Pancreas (tissue), 10 donors: ENCODE results near the gene ECE1. TPM values are rescaled to one million over a fixed set of nuclear protein-coding genes. Genes with fewer than 3 reads are reported as not detected.

ENCODE experiments used
- ATAC-seq, 4 donors: fragments of 200-7000 bp; cut with Tn5 transposase; one replicate each; pipeline versions ENCODE4 v1.8.0 to v1.9.1; 2020; ENCODE audit warnings: mild to moderate bottlenecking in 4 of 4, moderate library complexity in 4 of 4
- DNase-seq, 6 donors: peaks; one replicate each; pipeline ENCODE4 v3.0.0-alpha.2; 2020
- FAIRE-seq: peaks from 2 replicates; lab custom pipeline; 2012; peaks lifted over from hg19 to GRCh38; lab: Jason Lieb, UNC
- H3K27ac ChIP-seq, 4 donors: fragments of 200-600 bp; sonication (generic); 1 replicate in 3 of 4; 2 replicates in 1 of 4; pipeline versions ENCODE4 v1.5.0 to v1.8.0; 2020
- H3K27me3 ChIP-seq, 4 donors: fragments of 200-600 bp; one replicate each; pipeline ENCODE4 v1.8.0; 2021
- H3K36me3 ChIP-seq, 3 donors: fragments of 200-600 bp; sonication (generic) in 1 of 3; one replicate each; pipeline versions ENCODE4 v1.5.0 to v1.8.0; 2020 to 2021
- H3K4me1 ChIP-seq, 3 donors: fragments of 200-600 bp; one replicate each; pipeline ENCODE4 v1.8.0; 2021
- H3K4me3 ChIP-seq, 4 donors: fragments of 200-600 bp; sonication (generic) in 2 of 4; one replicate each; pipeline versions ENCODE4 v1.5.0 to v1.8.0; 2020 to 2021
- H3K9me3 ChIP-seq, 4 donors: fragments of 200-600 bp; one replicate each; pipeline ENCODE4 v1.8.0; 2021
- WGBS, 2 donors: extraction: QIAGEN DNeasy Blood & Tissue Kit; methylation state at CpG; one replicate each; pipeline ENCODE4 v1.1.7; 2013; 5-methylcytosine and 5-hydroxymethylcytosine counted together
- intact Hi-C, 3 donors: fragments of 100-400 bp; cut with DNase I; formaldehyde crosslinking; loops; one replicate each; pipeline versions ENCODE4 v1.11.1 to v1.14.2; 2022
- polyA plus RNA-seq, 2 donors: library from polyadenylated mRNA; stranded (reverse); fragments of 200-250 nt; gene quantifications; one replicate each; pipeline ENCODE4 v1.2.3, GENCODE V29; 2013
- total RNA-seq, 6 donors: library from RNA; stranded (reverse); fragmentation: NEBNext Ultra II Directional in 4 of 6; extraction: Animal tissue kit (Norgen Biotek cat#: 25700) in 4 of 6; gene quantifications; one replicate each; pipeline versions ENCODE4 v1.2.1 to v1.2.4, GENCODE V29; 2021 to 2023
- TF ChIP-seq, protein P1 (sequence below), 4 donors: fragments of 200-600 bp; sonication (generic) in 3 of 4; IDR thresholded peaks; one replicate each; pipeline versions ENCODE4 v1.5.0 to v1.8.0; 2021; ENCODE audit warnings: antibody characterized with exemption in 4 of 4
- donor health status: healthy with polysubstance abuse.
- donor health status: DM: no; HTN: no; CAD: no; lungs with moderate emphysema.
- donor health status: DM: no; HTN: no; CAD: no.
- donor health status: control.
- donor health status: control.
- donor health status: Bipolar disorder and iron deficiency.
- donor health status: DM: yes; HTN: yes; CAD: no.
- donor health status: DM: no; HTN: no; CAD: no.
- donor health status: DM: no; HTN: no; CAD: no.
- donor health status: DM: yes; HTN: yes; CAD: no.

Gene ECE1
- total and polyA plus RNA-seq, 8 donors: 38.1 to 141 (median 85.8) TPM

DNA sequence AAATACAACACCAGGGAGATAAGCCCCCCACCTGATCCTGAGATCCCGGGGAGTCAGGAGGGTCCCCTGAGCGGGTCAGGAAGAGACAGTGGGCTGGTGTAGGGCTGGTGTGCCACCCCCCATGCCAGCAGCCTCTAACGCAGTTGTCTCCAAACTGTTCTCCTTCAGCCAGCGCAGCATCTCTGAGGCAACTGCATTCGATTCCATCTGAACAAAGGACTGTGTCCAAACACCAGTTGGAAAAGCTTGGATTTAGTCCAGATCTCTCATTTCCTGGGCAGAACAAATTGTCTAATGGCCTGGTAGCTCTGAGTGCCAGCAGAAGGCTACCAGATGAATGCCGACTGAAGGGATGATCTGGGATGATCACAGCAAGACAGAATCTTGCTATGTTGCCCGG lies 69.4 kb downstream of the ECE1 start:
- H3K36me3 ChIP-seq: peaks cover 0 to 64% (median 19%) of the 10 kb centered on the region in 3 donors
- no peaks in the 10 kb centered on the region for H3K4me1 ChIP-seq
- H3K4me3 ChIP-seq: no peak overlapping the region
- H3K27me3 ChIP-seq: no peaks in the 10 kb centered on the region
- H3K27ac ChIP-seq: no peak overlapping the region
- peak in 2 of 4 donors; percentile 11 to 24 for ATAC-seq
- 78 to 79% methylated on average over 7 of the region's 7 CpGs for WGBS, 2 donors
- peak in 1 of 6 donors; percentile 11 for DNase-seq
- TF ChIP-seq, protein P1, sequence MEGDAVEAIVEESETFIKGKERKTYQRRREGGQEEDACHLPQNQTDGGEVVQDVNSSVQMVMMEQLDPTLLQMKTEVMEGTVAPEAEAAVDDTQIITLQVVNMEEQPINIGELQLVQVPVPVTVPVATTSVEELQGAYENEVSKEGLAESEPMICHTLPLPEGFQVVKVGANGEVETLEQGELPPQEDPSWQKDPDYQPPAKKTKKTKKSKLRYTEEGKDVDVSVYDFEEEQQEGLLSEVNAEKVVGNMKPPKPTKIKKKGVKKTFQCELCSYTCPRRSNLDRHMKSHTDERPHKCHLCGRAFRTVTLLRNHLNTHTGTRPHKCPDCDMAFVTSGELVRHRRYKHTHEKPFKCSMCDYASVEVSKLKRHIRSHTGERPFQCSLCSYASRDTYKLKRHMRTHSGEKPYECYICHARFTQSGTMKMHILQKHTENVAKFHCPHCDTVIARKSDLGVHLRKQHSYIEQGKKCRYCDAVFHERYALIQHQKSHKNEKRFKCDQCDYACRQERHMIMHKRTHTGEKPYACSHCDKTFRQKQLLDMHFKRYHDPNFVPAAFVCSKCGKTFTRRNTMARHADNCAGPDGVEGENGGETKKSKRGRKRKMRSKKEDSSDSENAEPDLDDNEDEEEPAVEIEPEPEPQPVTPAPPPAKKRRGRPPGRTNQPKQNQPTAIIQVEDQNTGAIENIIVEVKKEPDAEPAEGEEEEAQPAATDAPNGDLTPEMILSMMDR (IDR thresholded peaks at IDR 0.05): no peak
- FAIRE-seq: no peak
- no peaks in the 10 kb centered on the region for H3K9me3 ChIP-seq
- intact Hi-C loops: no loop called here

DNA sequence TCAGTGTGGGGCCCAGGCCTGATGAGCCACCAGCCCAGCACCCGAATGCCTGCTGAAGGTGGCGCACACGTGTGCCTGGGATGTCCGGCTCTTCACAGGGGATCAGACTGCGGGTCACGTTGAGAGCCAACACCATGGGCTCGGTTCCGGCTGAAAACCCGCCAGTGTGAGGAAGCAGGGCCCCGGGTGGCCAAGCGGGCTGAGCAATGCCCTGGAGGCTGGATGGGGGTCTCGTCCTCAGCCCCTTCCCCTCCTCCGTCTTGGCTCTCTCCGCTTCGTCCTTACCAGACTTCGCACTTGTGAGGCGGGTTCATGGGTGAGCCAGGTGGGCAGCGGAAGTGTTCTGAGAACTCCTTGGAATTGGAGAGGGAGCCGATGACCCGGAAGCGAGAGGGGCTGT lies 70.6 kb downstream of the ECE1 start:
- WGBS, 2 donors: 93 to 95% methylated on average over 21 of the region's 21 CpGs
- TF ChIP-seq, protein P1 (IDR thresholded peaks at IDR 0.05): no peak

DNA sequence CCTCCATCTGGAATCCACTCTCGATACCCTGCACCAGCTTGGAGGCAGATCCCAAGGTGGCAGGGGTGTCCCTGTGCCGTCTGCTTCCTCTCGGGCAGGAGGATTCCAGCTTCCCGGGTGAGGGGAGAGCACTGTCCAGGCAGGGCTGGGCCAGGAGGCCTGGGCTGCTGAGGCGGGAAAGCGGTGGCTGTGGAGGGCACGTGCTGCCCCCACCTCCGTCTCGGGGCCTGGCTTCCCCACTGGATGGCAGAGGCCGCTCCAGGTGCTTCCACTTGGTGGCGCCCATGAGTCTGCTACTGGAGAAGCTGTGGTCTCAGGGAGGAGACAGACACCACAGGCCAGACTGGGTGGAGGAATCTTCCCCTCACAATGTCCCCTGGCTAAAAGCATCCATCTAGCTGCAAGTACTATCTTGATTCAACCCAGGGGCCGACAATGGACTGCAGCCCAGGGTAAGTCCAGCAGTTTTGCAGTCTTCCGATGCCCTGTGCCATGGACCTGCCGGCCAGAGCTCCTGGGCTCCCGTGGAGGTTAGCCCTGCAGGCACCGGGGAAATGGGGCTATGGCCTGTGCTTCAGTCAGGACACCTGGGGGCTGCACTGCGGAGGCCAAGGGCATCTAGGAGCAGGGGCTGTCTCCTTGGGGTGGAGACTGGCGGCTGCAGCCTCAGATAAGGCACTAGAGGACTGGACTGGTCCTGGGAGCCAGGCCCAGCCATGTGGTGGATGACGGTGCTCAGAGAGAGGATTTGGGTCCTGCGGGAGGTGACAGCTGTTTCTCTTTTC lies 72.3 kb downstream of the ECE1 start:
- ATAC-seq (peak; percentile 27 to 61 (median 28)), DNase-seq (peak in 4 of 6 donors; percentile 39 to 78 (median 68)), FAIRE-seq (no peak)
- peaks cover 0 to 38% (median 5%) of the 10 kb centered on the region in 3 donors for H3K36me3 ChIP-seq
- no peaks in the 10 kb centered on the region for H3K9me3 ChIP-seq
- H3K4me1 ChIP-seq: no peaks in the 10 kb centered on the region
- H3K4me3 ChIP-seq: no peak overlapping the region
- no peak overlapping the region for H3K27ac ChIP-seq
- intact Hi-C loops: no loop called here
- TF ChIP-seq, protein P1 (IDR thresholded peaks at IDR 0.05): no peak
- 84% methylated on average over 20 of the region's 20 CpGs for WGBS, 2 donors
- H3K27me3 ChIP-seq: no peaks in the 10 kb centered on the region

More for the DNA sequence above, 70.6 kb downstream of the ECE1 start:
- Histone ChIP-seq H3K27me3 (no peaks in the 10 kb centered on the region), H3K4me3 (no peak overlapping the region), H3K9me3 (no peaks in the 10 kb centered on the region), H3K27ac (no peak overlapping the region), H3K36me3 (peaks cover 0 to 55% (median 12%) of the 10 kb centered on the region in 3 donors), H3K4me1 (no peaks in the 10 kb centered on the region)
- intact Hi-C loops: no loop called here
- no peak for ATAC-seq
- no peak for FAIRE-seq
- peak in 1 of 6 donors; percentile 71 for DNase-seq

DNA sequence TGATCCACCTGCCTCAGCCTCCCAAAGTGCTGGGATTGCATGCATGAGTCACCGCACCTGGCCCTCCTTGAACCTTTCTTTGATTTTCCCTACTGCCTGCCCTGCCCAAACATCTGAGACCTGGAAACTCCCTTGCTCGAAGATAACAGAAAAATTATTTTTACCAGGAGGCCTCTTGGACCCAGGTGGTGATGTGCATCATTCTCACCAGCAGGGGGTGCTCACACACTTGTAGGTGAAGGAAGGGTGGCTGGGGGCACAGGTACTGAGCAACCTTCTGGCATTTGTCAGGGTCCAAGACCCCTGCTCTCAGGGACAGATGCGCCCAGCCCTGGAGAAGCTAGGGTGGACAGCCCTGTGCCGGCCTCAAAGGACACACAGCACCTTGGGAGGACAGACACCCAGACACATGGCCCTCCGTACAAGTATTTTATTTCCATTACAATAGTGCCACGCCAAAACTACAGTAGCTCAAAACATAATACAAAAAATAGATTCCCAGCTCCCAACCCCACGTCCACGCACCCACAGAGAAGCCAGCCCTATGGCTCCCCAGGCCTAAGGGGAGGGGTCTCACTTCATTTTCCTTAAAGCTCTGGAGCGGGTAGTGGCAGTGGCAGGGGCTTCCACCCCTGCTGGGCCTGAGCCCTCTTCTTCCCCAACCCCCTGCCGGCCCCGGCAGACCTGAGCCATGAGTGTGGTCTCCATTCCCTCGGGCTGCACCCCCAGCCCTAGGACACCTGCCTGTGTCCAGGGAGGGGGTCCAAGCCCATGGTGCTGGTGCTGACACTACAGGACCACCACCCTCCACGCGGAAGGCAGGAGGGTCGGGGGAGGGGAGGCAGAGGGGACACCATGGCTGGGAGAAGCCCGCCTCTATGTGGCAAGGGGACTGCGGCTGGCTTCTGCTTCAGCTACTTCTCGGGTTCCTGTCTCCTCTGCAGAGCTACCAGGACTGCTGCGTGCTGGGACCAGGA lies 73.1 kb downstream of the ECE1 start:
- no peaks in the 10 kb centered on the region for H3K4me1 ChIP-seq
- no peaks in the 10 kb centered on the region for H3K9me3 ChIP-seq
- H3K27me3 ChIP-seq: no peaks in the 10 kb centered on the region
- H3K4me3 ChIP-seq: no peak overlapping the region
- intact Hi-C loops: no loop called here
- peaks cover 0 to 30% (median 5%) of the 10 kb centered on the region in 3 donors for H3K36me3 ChIP-seq
- FAIRE-seq (no peak), ATAC-seq (peak; percentile 51 to 78 (median 70)), DNase-seq (peak; percentile 44 to 80 (median 69))
- WGBS, 2 donors: 74 to 75% methylated on average over 18 to 19 of the region's 19 CpGs
- TF ChIP-seq, protein P1 (IDR thresholded peaks at IDR 0.05): peak; percentile 62 to 70 (median 67)
- no peak overlapping the region for H3K27ac ChIP-seq
